GM21529 (cell line): ENCODE results near the gene GP2.
"Not testable (repeated sequence)": the region's sequence is repeated elsewhere in the genome, so short reads cannot be mapped to it uniquely, and the experiment has no call there.

Experiments used
- ATAC-seq: cut with Tn5 transposase; IDR thresholded peaks from one replicate; pipeline ENCODE4 v1.9.1; 2021; ENCODE audit not compliant: unreplicated experiment

Gene GP2

GRCh38 chr16:20326321-20326720, 992 bp downstream of the GP2 start:
- ATAC-seq: no peak

- ATAC-seq: no peak
Measured at GRCh38 chr16:20325005-20325404, 2.3 kb downstream of the GP2 start.

DNA sequence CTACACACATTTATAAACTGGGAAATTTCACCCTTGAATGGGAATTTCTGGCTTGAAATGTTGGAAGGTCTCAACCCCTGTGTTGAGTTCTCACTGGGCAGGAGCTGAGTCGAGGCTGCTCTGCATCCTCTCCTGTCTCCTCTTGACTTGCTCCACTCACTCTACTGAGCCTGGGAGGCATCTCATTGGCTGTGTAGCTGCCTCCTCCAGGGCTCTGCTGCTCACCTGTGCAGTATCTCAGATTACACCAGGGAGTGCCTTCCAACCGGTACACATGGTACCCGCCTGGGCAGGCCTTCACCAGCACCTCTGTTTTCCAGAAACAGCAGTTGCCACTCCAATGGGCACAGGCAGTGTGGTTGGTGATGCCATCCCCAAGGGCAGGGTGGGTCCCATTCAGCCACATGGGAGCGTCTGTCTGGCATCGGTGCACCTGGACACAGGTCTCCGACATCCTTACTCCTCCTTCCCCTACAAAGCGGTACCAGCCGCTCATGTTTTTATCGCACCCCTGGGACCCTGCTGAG, 3.7 kb downstream of the GP2 start:
- no peak for ATAC-seq

- ATAC-seq: no peak
Measured at GRCh38 chr16:20322696-20323095, 4.6 kb downstream of the GP2 start.

DNA sequence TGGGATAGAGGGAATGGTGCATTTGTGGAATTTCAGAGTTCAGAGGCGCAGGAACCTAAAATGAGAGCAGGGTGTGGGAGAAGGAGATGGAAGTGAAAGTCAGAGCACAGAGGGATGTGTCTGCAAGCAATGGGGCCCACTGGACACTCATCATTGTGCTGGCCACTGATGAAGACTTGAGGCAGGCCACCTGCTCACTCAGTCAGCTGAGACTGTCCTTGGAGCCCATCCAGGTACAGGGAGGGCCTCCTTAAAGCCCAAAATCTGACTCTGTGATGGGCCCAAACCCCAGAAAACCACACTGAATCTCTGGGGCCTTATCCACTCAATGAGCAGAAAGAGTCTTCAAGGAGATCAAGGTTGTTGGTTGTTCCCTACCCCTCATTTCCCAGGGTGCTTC, 5.6 kb downstream of the GP2 start:
- no peak for ATAC-seq

DNA sequence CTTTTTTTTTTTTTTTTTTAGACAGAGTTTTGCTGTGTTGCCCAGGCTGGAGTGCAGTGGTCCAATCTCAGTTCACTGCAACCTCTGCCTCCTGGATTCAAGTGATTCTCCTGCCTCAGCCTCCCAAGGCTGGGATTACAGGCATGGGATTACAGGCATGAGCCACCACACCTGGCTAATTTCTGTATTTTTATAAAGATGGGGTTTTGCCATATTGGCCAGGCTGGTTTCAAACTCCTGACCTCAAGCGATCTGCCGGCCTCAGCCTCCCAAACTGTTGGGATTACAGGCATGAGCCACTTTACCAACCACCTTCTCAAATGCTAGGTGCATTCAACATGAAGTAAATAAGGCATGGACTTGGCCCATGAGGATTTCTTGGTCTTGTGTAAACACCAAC, 6.3 kb downstream of the GP2 start:
- not testable (repeated sequence) for ATAC-seq

GRCh38 chr16:20320592-20320991, 6.7 kb downstream of the GP2 start:
- no peak for ATAC-seq

DNA sequence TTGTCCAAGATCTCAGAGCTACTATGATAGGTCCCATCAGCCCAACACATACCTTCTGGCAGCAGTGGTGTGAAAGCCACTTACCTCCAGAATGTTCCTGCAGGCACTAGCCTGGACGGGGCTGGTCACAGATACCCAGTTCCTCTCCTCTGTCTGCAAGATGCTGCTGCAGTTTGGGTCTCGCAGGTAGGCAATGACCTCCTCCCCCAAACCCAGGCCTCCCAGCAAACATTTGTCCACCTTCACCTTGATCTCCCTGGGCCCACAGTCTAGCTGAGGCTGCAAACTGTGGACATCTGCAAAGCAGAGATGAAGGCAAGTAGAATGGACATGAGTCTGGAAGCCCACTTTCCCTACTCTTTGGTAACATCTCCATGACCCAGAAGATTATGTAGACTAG, 7.1 kb downstream of the GP2 start:
- ATAC-seq: no peak

- no peak for ATAC-seq
Measured at GRCh38 chr16:20319406-20319805, 7.9 kb downstream of the GP2 start.

DNA sequence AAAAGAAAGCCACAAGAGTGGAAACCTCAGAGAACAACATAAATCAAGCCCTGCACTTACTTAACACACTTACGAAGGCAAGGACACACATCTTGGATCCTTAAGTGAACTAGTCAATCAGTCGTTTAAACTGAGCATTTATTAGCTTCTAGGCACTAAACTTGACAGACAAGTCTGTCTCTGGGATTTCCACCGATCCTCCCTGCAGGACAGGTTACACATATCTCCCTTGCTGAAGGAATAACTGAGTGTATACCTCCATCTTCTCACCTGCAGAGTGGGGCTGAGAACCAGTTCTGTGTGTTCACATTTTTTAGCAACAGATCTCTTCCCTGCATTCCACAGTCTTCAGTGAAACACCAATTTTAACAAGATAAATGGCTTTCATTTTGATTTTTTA, 8.9 kb downstream of the GP2 start:
- no peak for ATAC-seq

DNA sequence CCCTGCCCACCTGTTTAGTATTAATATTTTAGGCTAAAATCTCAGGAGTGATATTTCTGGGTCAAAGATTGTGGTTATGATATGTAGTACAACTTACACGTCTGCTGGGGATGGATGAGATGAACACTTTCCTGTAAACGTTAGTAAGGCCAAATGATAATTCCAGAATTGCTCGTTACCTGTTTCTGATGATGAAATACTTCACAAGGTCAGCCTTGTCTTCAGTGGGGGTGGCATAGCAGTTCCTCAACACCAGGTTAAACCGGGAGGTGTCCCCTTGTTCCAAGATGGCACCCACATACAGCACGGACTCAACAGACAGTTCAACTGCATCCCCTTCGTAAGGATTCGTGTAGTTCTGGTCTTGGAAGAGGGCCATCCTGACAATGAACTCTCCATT, 9.3 kb downstream of the GP2 start:
- no peak for ATAC-seq

DNA sequence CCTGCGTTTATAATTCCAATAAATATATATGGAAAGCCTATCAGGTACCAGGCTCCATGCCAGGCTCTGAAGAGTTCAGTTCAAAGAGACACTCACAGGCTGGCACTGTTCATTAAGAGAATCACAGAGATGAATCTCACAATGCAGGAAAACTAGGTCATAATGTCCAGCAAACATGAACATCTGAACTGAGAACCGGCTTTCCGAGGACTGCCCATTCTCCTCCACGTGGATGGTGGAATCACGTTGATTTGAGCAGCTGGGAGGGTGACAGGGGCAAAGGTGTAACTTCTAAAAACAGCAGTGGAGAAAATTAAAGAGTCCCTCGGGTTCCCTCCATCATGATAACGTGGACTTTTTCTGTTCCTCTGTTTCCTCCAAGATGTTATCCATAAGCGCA, 10.2 kb downstream of the GP2 start:
- no peak for ATAC-seq

DNA sequence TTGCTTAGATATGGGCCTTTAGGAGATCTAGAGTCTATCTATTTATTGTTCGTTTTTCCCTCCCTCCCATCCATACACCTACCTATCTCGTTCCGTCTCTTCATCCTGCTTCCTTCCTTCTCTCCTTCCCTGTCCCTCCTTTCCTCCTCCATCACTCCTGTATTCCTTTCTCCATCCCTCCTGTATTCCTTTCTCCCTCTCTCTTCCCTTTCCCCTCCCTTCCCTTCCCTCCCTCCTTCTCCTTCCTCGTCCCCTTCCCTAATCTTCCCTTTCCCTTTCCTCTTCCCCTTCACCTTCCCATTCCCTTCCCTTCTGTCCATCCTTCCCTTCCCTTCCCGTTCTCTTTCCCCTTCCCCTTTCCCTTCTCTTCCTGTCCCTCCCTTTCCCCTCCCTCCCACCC, 10.6 kb downstream of the GP2 start:
- no peak for ATAC-seq

GRCh38 chr16:20315764-20316163, 11.5 kb downstream of the GP2 start:
- no peak for ATAC-seq

- no peak for ATAC-seq
Measured at GRCh38 chr16:20314575-20314974, 12.7 kb downstream of the GP2 start.

DNA sequence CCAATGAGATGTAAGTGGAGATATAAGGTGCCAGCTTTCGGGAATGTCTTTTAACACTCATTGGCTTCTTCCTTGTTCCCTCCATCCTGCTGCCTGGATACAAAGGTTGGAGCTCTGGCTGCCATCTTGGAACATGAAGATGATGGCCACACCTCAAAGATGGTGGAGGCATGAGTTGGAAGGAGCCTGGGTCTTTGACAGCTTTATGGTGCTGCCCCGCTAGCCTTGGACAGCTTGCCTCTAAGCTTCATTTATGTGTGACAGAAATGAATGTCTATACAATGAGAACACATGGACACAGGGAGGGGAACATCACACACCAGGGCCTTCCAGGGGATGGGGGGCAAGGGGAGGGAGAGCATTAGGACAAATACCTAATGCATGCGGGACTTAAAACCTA, 13.6 kb downstream of the GP2 start:
- no peak for ATAC-seq

GRCh38 chr16:20312536-20313095, 14.7 kb downstream of the GP2 start:
- ATAC-seq: not testable (repeated sequence)

- no peak for ATAC-seq
Measured at GRCh38 chr16:20311548-20311947, 15.8 kb downstream of the GP2 start.

DNA sequence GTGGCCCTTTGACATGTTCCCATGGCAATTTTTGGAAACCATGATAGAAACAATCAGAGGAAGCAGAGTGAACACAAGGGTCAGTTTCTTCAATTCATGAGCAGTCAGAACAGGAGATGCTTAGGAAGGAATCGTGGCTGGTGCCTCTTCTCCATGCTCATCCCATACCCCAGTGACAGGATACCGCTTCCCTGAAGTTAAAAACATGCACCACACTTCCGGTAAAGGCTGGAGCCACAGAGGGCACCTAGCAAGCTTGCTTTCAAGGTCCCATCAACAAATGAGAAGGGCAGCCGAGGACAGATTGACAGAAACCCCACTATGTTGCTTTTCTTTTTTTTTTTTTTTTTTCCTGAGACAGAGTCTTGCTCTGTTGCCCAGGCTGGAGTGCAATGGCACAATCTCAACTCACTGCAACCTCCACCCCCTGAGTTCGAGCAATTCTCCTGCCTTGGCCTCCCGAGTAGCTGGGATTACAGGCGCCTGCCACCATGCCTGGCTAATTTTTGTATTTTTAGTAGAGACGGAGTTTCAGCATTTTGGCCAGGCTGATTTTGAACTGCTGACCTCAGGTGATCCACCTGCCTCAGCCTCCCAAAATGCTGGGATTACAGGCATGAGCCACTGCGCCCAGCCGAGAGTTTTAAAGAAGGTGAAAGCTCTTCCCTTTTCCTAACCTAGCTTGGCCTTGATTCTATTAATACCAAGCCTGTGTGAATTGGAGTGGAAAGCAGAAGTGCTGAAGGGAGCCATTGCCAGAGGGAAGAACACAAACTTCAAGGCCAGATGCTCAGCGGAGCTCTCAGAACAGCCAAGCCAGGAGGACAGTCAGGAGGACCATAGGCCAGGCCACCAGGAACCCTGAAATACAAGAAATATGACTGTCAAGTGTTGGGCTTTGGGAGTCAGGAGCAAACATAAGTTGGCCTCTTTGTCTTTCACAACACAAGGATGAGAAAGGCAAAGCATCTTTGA, 16.6 kb downstream of the GP2 start:
- no peak for ATAC-seq

DNA sequence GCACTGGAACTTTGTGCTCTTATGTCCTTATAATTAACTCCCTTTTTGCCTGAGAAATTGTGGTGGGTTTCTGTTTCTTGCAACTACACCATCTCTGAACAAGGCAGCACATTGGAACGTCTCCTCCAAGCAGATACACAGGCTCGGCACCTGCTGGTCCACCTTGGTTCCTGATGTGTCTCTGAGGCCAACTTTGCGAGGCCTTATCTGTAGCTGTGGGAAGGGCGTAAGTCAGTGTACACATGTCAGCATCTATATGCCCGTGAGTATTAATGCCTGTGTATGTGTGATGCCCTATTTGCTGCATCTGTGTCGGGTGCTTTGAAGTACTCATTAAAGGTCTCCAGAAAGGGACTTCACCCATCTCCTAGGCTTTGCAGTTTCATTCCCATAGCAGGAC, 17.5 kb downstream of the GP2 start:
- no peak for ATAC-seq

DNA sequence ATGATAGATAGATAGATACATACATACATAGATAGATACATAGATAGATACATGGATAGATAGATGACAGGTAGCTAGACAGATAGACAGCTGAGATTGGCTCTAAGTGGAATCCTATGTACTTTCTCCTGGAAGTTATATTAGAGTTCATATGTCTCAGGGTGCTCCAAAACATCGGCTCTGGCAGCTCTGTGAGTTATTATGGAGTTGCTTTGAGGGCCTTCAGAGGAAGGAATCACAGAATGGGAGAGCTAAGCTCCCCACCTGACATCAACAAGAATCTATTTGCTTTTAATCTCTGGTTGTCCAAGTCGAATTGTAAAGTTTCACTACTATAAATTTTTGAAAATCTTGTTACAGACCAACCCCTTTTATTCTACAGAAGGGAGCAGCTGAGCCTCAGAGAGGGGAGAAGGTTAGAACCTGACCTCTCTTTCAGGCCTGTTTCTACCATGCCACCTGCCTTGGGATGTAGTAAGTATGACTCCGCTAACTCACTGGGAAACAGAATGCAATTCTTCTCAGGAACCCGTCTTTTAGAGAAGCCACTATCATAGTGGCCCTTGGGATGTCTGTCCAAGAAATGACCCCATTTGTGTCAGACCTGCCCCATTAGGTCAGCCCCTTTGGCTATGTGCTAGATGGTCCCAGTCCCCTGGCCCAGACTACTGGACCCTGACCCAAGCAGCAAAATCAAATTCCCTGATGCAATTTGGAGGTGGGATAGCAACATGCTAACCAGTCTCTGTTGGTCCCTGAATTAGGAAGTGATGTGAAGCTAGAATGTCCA, 18.3 kb downstream of the GP2 start:
- ATAC-seq: no peak

GRCh38 chr16:20308266-20308665, 19.0 kb downstream of the GP2 start:
- ATAC-seq: no peak
